ENCODE results near the gene NEAT1. TPM values are rescaled to one million over a fixed set of nuclear protein-coding genes. Genes with fewer than 3 reads are reported as not detected.
"Not testable (repeated sequence)": the region's sequence is repeated elsewhere in the genome, so short reads cannot be mapped to it uniquely, and the experiment has no call there.

Gene NEAT1
- total RNA-seq, 1 donor from 2014 or later = 229 TPM

DNA sequence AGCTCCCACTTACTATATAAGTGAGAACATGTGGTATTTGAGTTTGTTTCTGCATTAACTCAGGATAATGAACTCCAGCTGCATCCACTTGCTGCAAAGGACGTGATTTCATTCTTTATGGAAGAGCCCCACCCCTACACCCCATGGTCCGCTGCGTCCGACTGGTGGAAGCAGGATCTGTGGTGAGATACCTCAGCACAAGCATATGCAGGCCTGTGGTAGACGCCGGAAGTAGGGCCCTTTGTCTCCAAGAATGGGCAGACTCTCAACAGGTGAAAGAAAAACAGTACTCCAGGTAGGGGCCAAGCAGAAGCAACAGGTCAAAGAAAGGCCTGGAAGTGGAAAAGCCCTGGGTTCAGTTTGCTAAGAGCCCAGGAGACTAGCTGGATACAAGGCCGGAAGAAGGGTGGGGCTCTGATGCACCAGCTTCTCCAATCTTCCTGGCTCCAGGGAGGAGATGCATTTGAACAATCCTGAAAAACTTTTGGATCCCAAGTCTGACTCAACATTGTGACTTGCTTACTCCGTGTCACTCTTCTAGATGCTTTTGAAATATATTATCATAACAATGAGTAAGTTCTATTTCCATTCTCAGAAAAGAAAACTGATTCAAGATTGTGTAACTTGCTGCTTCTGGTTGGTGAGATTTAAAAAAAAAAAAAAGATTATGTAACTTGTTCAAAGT lies 30.4 kb downstream of the NEAT1 start:
- TF ChIP-seq, protein P1, sequence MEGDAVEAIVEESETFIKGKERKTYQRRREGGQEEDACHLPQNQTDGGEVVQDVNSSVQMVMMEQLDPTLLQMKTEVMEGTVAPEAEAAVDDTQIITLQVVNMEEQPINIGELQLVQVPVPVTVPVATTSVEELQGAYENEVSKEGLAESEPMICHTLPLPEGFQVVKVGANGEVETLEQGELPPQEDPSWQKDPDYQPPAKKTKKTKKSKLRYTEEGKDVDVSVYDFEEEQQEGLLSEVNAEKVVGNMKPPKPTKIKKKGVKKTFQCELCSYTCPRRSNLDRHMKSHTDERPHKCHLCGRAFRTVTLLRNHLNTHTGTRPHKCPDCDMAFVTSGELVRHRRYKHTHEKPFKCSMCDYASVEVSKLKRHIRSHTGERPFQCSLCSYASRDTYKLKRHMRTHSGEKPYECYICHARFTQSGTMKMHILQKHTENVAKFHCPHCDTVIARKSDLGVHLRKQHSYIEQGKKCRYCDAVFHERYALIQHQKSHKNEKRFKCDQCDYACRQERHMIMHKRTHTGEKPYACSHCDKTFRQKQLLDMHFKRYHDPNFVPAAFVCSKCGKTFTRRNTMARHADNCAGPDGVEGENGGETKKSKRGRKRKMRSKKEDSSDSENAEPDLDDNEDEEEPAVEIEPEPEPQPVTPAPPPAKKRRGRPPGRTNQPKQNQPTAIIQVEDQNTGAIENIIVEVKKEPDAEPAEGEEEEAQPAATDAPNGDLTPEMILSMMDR (conservative IDR thresholded peaks at IDR 0.05) = no peak
- no peak for DNase-seq (ENCODE audit: extremely low spot score, unreplicated experiment)
- Mint-ChIP-seq H3K36me3 (no peaks in the 10 kb centered on the region), H3K27ac (peak overlapping the region; percentile 71), H3K9me3 (no peaks in the 10 kb centered on the region), H3K27me3 (no peaks in the 10 kb centered on the region), H3K4me3 (peak overlapping the region; percentile 40), H3K4me1 (ENCODE audit: unreplicated experiment) (peaks cover 34% of the 10 kb centered on the region)

GRCh38 chr11:65454311-65454695 lies 31.7 kb downstream of the NEAT1 start:
- peaks cover 32% of the 10 kb centered on the region for H3K4me1 Mint-ChIP-seq (ENCODE audit: unreplicated experiment)
- no peaks in the 10 kb centered on the region for H3K9me3 Mint-ChIP-seq
- no peaks in the 10 kb centered on the region for H3K27me3 Mint-ChIP-seq
- H3K27ac Mint-ChIP-seq = no peak overlapping the region
- TF ChIP-seq, protein P1 (conservative IDR thresholded peaks at IDR 0.05) = no peak
- H3K4me3 Mint-ChIP-seq = peak overlapping the region; percentile 80
- H3K36me3 Mint-ChIP-seq = no peaks in the 10 kb centered on the region
- DNase-seq (ENCODE audit: extremely low spot score, unreplicated experiment) = no peak

- no peaks in the 10 kb centered on the region for H3K27me3 Mint-ChIP-seq
- peak overlapping the region; percentile 31 for H3K27ac Mint-ChIP-seq
- TF ChIP-seq, protein P1 (conservative IDR thresholded peaks at IDR 0.05) = no peak
Measured at GRCh38 chr11:65454696-65455456, 32.3 kb downstream of the NEAT1 start.

DNA sequence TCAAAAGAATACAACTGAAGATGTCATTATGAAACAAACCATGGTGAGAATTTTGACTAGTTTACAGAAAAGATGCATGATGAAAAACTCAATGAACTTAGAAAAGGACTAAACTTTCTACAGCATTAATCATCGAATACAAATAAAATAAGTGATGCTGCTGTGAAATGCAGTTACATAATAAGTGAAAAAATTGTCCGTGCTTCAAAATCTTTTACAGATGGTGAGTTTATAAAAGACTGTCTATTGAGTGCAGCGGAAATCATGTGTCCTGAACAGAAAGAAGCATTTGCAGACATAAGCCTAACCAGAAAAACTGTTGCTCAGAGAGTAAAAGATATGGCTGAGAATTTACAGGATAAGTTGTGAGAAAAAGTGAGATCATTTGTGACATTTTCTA lies 33.8 kb downstream of the NEAT1 start:
- TF ChIP-seq, protein P1 (conservative IDR thresholded peaks at IDR 0.05) = no peak
- Mint-ChIP-seq H3K4me3 (peak overlapping the region; percentile 24), H3K27ac (no peak overlapping the region), H3K27me3 (no peaks in the 10 kb centered on the region), H3K36me3 (no peaks in the 10 kb centered on the region), H3K4me1 (ENCODE audit: unreplicated experiment) (peaks cover 29% of the 10 kb centered on the region), H3K9me3 (no peaks in the 10 kb centered on the region)
- no peak for DNase-seq (ENCODE audit: extremely low spot score, unreplicated experiment)

More at GRCh38 chr11:65454696-65455456, 32.3 kb downstream of the NEAT1 start:
- no peak for DNase-seq (ENCODE audit: extremely low spot score, unreplicated experiment)
- peaks cover 29% of the 10 kb centered on the region for H3K4me1 Mint-ChIP-seq (ENCODE audit: unreplicated experiment)
- no peaks in the 10 kb centered on the region for H3K36me3 Mint-ChIP-seq
- H3K4me3 Mint-ChIP-seq = peak overlapping the region; percentile 80
- no peaks in the 10 kb centered on the region for H3K9me3 Mint-ChIP-seq

DNA sequence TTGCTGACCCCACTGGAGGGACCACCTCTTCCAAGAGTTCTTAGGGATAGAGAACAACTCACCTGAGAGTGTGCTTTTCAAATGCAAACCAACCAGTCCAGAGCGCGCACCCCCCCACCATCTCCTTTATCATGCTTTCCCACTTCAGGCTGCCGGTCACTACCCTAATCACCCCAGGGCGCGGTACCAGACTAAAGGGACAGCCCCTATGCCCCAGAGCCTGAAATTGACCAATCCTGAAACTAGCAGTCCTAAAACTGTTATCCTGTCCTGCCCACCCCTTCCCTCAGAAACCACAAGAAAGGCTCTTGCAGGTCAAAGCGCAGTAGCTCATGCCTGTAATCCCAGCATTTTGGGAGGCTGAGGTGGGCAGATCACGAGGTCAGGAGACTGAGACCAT lies 37.0 kb downstream of the NEAT1 start:
- H3K4me3 Mint-ChIP-seq = no peak overlapping the region
- H3K9me3 Mint-ChIP-seq = no peaks in the 10 kb centered on the region
- no peak for DNase-seq (ENCODE audit: extremely low spot score, unreplicated experiment)
- no peaks in the 10 kb centered on the region for H3K36me3 Mint-ChIP-seq
- H3K4me1 Mint-ChIP-seq (ENCODE audit: unreplicated experiment) = peaks cover 15% of the 10 kb centered on the region
- H3K27ac Mint-ChIP-seq = no peak overlapping the region
- TF ChIP-seq, protein P1 (conservative IDR thresholded peaks at IDR 0.05) = no peak
- no peaks in the 10 kb centered on the region for H3K27me3 Mint-ChIP-seq

- H3K36me3 Mint-ChIP-seq; H3K9me3 Mint-ChIP-seq; H3K4me3 Mint-ChIP-seq; DNase-seq (ENCODE audit: extremely low spot score, unreplicated experiment); H3K27me3 Mint-ChIP-seq; H3K27ac Mint-ChIP-seq: not testable (repeated sequence)
- peaks cover 15% of the 10 kb centered on the region for H3K4me1 Mint-ChIP-seq (ENCODE audit: unreplicated experiment)
Measured at GRCh38 chr11:65465471-65465870, 42.9 kb downstream of the NEAT1 start.

- not testable (repeated sequence) for H3K9me3 Mint-ChIP-seq; DNase-seq (ENCODE audit: extremely low spot score, unreplicated experiment); H3K4me3 Mint-ChIP-seq; H3K36me3 Mint-ChIP-seq; H3K27ac Mint-ChIP-seq; H3K27me3 Mint-ChIP-seq
- H3K4me1 Mint-ChIP-seq (ENCODE audit: unreplicated experiment) = peaks cover 18% of the 10 kb centered on the region
Measured at GRCh38 chr11:65467306-65467705, 44.7 kb downstream of the NEAT1 start.

All from type B pancreatic cell (in vitro differentiated cells).